GM21360 (cell line): ENCODE data around the gene LARGE1.

Experiments used
- ATAC-seq: cut with Tn5 transposase; IDR thresholded peaks from one replicate; pipeline ENCODE4 v1.9.1; 2021; ENCODE audit warnings: mild to moderate bottlenecking, moderate library complexity; ENCODE audit not compliant: unreplicated experiment

LARGE1 gene

DNA sequence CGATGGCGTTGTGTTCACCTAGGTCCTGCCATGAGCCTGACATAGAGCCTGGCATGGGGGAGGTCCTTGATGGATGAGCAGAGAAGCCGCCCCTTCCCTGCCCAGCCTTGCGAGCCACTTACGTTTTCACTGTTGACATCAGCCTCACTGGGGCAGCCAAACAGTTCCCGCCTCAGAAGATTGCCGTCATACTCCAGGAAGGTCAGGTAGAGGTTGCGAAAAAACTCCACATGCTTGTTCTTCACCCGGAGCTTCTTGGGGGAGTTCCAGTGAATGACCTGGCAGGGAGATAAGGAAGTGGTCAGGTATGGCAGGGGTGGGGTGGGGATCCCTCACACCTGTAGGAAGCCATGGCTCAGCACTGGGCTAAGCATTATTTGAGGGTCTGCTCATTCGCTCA, 582.8 kb downstream of the LARGE1 start:
- ATAC-seq: no peak

DNA sequence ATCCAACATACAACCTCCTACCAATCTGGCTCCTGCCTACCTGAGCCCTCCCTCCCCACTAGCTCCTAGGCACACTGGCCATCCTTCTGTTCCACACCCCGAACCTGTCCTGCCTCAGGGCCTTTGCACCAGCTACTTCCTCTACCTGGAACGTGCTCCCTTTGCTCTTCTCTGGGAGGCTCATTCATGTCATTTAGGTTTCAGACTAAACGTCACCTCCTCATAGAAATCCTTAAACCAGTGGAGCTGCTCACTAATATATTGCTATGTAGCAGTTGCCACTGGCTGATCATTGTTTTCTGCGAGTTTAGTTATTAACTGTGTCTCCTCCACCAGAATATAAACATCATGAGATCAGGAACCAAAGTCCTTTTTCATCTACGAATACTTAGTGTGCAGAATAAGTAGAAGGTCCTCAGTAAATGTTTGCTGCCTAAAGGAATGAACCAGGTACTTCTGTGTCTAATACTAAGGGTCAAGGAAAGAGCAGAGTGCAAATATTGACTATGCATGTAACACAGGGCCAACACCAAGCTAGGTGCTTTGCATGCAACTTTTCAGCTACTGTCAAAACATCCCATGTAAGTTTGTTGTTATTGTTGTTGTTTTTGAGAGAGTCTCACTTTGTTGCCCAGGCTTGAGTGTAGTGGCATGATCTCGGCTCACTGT, 584.5 kb downstream of the LARGE1 start:
- ATAC-seq: no peak

DNA sequence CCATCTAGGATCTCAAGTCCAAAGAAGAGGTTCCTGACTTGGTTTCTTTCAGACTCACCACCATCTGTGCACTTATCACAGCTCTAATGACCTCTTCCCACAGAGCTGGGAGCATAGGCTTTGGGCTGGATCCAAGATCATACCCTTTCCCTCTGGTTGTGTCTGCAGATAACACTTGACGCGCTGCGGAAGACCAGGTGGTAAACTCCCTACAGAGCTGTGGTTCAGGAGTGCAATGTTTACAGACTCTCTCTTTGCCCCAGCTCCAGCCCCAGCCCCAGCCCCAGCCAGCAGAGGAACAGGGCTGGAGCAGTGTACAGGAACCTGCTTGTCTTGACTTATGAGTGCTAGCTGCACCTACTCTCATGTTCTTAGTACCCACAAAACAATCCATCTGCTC, 587.7 kb downstream of the LARGE1 start:
- ATAC-seq: no peak

DNA sequence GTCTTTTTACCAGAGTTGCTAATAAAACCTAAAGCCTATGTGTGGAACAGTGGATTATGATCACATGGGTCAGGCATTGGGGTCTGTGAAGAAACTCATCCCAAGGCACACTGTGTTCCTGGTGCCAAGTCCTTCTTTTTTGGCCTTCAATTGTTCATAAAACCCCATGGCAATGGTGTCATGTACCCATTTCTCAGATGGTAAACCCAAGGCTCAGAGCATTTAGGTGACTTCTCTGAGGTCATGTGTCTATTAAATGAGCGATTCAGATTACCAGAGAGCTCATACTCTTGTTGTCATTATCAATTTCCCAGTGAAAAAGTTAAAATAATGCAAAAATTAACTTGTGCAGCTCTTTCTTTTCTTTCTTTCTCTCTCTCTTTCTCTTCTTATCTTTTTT, 589.3 kb downstream of the LARGE1 start:
- no peak for ATAC-seq

DNA sequence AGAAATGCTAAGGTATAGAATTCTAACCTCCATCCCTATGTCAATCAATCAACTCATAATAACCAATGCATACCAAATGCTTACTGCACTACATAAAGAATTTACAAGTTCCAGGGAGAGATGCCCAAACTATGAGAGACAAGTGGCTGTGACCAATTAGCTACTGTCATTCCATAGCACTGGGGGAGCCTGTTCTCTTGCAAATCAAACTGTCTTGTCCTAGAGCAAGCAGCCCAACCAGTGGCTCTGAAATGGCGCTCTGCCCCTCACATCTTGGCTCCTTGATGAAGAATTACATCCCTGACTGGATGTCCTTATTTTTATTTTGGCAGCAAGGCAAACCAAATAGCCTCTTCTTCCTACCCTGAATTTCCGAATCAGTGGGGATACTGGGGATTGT, 589.7 kb downstream of the LARGE1 start:
- no peak for ATAC-seq

DNA sequence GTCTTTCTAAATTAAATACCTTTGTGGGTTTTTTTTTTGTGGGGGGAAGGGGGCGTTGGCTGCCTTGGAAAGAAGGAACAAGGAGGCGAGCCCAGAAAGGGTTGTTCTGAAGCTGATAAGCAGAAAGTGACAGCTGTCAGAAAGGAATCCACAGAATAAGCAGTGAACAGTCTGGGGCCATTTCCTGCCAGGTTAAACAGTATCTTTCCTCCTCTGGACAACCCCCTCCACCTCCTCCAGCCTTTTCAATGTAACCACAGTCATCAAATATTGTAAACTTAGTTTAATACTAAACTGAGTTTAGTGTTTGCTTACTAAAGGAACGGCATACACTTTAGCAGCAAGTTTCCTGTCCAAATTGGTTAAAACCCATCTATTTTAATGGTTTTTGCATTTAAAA, 590.9 kb downstream of the LARGE1 start:
- ATAC-seq: no peak

DNA sequence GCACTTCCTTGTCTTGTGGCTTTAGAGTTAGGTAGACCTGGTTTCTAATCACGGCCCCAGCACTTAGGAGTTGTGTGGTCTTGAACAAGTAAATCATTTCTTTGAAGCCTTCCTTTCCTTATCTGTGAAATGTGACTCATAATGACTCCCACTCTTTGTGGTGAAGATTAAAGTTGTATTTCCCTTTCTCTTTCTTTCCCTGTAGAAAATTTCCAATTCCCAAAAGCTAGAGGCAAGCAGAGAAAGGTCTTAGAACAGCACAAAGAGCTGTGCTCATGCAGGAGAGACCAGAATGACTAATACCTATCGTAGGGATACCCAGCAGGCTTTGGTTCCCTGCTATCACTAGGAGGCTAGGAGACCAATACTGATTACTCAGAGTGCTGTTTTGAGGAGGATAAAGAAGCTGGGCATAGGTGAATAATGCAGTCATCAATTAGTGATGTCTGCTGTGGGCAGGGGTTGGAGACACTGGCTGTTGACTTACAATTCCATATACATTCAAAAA, 591.4 kb downstream of the LARGE1 start:
- no peak for ATAC-seq

DNA sequence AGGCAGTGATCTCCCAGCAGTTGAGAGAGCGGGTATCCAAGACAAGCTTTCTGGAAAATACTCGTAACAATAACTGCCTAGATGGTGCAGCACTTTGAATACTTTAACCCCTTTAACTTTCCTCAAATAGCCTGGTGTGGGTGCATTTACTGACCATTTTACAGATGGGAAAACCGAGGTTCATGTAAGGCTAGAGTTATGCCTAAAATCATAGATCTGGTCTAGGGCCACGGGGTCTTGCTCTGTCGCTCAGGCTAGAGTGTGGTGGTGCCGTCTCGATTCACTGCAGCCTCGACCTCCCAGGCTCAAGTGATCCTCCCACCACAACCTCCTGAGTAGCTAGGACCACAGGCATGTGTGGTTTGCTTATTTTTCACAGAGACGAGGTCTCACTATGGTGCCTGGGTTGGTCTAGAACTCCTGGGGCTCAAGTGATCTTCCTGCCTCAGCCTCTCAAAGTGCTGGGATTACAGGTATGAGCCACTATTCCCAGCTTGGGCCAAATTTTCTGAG, 592.9 kb downstream of the LARGE1 start:
- no peak for ATAC-seq

DNA sequence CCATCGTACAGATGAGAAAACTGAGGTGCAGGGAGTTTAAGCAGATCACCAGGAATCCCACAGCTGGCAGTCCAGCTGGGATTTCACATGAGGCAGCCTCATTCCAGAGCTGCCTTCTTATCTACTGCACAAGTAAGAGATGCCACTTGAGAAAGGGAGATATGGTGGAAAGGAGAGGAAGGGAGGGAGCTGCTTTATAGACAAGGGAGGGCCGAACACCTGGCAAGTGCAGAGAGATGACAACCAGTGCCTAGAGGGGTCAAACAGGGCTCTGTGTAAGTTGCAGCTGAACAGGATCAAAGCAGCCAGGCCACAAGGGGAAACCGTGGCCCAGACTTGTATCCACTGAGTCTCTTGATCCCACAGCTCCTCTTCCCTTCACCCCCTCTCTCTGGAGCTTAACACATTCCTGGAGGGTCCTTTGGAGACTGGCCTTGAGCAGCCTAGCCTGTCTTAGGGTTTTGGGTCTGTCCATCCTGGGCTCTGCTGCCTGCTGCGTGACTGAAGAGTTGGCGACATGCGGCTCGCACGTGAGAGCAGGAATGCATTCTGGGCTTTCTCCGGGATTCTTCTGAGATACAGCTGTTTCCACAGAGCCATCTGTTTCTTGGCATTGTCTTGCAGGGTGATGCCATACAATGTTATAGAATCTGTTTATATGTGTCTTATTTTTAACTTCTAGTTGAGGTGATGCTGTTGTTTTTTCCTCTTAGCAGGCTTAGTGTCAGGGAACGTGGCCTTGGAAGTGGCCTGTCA, 593.6 kb downstream of the LARGE1 start:
- ATAC-seq: no peak

DNA sequence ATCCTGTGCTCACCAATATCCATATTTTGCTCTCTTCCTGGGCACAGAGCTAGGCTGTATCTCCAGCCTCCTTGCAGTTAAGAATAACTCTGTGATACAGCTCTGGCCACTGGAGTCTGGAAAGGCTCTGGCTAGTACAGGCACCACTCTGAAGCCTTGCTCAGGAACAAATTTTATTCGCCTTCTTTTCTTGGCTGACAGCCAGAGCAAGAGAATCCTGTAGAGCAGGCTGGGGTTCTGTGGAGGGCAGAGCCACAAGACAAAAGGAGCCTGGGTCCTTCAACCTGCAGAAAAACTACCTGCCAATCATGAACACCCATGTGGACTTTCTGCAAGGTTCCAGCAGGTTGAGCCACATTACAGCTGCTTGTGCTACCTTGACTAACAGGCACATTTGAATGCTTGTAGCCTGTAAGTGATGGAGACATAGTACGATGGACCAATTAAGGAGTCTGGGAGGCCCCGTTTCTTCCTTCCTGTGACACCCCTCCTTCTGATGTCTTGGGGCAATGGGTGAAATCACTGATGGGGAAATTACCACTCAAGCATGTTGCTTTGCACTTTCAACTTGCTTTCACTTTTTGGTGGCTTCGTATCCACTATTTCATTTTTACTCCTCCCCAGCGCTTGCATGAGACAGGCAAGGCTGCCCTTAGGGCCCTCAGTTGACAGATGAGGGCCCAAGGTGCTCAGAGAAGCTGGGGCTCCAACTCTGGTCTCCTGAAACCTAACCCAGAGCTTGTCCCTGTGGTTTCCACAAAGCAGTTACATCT, 594.9 kb downstream of the LARGE1 start:
- ATAC-seq: peak; percentile 55

DNA sequence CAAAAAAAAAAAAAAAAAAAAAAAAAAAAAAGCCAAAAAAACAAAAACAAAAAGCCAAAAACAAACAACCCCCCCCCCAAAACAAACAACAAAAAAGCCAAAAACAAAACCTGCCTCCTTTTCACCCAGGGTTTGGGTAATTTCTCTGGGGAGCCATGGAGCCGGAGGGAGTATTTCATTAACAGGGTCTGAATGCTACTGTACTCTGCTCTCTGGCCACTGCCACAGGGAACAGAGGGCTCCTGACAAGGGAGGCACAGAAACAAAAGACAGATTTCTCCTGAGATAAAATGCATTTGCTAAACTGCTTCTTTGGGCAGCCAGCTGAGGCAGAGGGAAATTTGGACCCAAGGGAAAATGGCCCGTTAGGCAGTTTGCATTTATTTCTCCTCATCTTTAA, 596.0 kb downstream of the LARGE1 start:
- ATAC-seq: no peak

DNA sequence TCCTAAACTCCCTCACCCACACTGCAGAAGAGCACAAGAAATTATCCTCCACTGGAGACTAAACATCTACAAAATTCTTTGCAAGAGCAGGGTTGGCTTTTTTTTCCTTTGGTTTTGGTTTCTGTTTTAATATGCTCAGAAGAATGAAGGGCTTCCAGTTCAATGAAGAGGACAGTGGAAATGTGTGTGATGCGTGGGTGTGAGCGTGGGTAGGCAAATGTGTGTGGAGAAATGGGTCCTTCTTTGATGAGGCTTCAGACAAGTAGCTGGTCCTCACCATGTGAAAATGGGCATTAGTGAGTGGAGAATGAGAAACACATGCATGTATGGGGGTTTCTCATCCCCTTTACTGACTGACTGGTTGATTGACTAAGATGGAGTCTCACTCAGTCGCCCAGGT, 598.8 kb downstream of the LARGE1 start:
- no peak for ATAC-seq

DNA sequence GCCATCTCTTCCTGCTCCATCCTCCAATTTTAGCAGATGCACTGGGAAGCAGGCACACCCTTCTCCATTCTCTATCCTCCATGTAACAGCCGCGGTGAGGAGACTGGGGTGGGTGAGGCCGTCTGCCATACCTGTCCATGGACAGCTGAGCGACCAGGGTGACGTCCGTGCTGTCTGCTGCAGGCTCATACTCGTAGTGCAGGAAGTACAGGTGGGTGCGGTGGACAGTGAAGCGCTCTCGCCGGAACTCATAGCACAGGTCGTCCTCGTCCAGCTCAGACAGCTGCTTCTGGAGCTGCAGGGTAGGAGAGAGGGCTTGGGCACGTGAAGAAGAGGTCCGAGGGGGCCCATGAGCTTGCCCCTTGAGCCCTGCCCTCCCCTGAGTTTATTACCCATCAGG, 604.3 kb downstream of the LARGE1 start:
- ATAC-seq: no peak

DNA sequence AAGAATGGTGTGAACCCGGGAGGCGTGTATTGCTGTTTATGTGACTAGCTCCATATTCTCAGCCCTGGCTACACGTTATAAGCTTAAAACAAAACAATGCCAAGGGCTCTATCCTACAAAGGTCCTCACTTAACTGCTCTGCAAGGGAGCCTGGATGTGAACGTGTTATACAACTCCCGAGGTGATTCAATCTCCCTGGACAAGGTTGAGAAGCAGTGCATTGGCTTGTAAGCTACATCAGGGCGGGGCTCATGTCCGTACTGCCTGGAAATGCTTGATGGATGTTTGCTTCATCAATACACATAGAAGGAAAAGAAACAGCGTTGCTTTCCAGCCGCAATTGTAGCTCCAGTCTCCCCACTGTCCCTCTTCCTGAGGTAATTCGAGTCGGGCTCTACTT, 605.2 kb downstream of the LARGE1 start:
- ATAC-seq: no peak

DNA sequence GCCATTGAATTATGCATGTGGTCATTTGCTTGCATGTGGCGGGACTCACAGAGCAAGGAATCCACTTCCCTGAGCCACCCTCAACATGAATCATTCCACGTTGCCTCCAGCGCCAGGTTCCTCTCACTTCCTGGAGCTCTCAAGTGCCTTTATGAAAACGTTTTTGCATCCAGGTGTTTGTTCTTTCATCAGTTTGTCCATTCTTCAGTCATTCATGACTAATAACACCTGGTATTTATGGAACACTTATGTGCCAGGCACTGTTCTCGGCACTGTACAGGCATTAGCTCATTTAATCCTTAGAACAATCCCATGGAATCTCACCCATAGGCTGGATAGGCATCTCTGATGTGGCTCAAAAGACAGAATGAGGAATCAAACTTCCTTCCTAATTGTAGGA, 606.0 kb downstream of the LARGE1 start:
- no peak for ATAC-seq

DNA sequence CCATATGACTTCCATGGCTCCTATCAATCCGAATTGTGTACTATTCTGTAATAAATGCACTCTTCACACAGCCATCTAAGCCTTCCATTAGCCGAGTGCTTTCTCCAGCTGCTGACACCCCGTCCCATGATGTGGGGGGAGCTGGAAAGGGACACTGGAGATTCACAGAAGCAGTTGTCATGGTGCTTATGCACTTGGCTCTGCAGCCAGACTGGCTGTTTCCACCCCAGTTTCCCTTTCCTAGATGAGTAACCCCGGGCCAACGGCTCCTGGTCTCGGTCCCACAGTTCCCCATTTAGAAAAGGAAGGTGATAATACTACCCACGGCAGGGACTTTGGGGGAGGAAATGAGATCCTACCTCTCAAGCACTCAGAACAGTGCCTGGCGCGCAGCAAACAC, 617.2 kb downstream of the LARGE1 start:
- ATAC-seq: no peak

DNA sequence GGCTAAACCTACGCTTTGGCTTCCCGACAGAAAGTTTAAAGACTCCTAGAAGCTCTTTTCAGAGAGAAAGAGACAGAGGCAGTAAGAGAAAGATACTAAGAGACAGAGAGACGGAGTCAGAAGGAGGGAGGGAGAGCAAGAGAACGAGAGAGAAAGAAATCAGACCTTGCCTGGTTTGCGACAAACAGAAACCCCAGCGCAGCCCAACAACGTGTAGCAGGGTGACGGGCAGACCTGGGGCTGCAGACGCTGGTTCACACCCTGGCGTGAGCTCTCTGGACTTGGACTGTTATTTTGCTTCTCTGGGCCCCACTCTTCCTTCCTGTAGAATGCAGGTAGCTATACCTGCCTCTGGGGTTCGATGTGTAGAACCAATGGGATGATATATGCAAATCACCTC, 617.7 kb downstream of the LARGE1 start:
- ATAC-seq: no peak

DNA sequence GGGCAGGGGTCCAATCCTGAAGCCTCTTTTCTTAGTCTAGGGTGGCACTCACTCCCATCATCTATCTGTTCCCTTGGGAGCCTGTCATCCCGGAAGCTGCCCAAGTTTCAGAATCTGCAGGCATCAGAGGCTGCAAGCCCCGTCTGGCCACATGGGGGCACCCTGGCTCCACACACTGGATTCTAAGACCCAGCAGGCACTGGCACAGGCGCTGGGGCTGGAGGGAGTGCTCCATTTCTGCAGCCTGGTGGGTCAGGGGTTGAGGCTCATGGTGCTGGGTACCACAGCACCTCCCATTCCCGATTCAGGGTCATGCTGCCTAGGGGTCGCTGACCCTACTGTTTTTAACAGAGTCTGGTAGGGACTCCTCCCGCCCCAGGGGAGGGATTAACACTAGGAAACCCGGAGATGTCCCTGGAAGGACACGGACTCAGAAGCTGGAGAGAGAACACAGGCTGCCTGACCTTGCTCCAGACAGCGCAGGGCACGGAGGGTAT, 618.2 kb downstream of the LARGE1 start:
- ATAC-seq: no peak

DNA sequence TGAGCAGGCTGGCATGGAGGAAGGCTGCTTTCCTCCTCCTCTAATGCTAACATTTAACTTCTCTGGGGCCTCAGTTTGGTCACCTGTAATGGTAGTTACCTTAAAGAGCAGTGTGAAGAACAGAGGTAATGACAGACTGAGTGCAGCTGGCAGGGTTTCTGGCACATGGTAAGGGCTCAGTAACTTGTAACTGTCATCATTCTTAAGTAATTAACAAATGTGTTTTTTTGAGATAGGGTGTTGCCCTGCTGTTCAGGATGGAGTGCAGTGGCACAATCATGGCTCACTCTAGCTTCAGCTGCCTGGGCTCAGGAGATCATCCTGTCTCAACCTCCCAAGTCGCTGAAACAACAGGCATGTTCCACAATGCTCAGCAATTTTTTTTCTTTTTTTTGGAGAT, 620.1 kb downstream of the LARGE1 start:
- ATAC-seq: no peak

DNA sequence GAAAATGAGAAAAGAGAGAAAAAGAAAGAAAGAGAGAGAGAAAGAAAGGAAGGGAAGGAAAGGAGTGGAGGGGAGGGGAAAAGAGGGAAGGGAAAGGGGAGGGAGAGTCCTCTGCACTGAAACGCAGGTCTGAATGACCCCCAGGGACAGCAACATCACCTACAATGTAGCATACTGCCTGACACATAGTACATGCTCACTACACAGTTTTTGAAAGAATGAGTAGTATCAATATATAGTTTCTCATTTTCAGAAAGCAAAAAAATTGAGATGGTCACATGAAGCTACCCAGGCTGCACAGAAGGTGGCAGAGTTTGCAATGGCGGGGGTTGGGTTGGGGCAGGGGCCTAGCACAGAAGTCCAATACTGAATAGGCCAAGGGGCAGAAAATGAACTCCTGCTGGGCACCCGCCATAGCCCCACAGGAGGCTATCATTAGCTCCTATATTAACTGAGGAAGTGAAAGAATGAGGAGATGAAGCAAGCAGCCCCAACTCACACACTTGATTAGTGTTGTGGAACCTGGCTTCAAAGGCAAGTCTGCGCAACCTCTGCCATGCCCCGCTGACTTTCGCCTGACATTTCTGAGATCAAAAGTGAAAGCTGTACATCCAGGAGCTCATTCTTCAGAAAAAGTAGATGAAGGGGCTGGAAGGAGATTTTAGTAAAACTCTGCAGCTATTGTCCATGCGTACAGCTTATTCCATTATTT, 620.9 kb downstream of the LARGE1 start:
- ATAC-seq: peak; percentile 87

DNA sequence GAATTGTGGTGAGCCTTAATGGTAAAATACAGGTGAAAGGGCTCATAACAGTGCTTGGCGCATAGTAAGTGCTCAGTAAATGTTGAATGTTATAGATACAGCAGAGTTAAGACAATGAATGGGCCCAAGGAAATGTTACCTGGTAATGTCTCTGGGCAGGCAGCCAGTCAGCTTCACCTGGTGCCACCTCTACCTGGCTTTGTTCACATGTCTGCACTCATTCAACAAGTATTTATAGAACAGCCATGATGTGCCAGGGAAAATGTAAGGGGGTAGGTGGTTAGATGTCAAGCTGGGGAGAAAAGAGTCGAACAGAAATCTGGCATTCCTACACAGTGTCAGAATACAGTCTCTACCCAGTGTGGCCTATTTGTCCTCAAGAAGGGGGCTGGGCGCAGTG, 623.3 kb downstream of the LARGE1 start:
- ATAC-seq: no peak
